Osteocyte (in vitro differentiated cells): ENCODE results near the gene TBC1D9. TPM values are rescaled to one million over a fixed set of nuclear protein-coding genes. Genes with fewer than 3 reads are reported as not detected.

Experiments
- DNase-seq: peaks from one replicate; pipeline ENCODE4 v3.0.0; 2021; ENCODE audit warnings: mixed read lengths; ENCODE audit not compliant: unreplicated experiment; ENCODE audit errors: extremely low spot score
- H3K27ac Mint-ChIP-seq: one replicate; pipeline ENCODE4 v1.8.0; 2021; ENCODE audit warnings: mild to moderate bottlenecking, mixed read lengths; ENCODE audit not compliant: unreplicated experiment
- H3K27me3 Mint-ChIP-seq: one replicate; pipeline ENCODE4 v1.8.0; 2021; ENCODE audit warnings: mixed read lengths; ENCODE audit not compliant: unreplicated experiment
- H3K36me3 Mint-ChIP-seq: one replicate; pipeline ENCODE4 v1.8.0; 2021; ENCODE audit warnings: mixed read lengths; ENCODE audit not compliant: unreplicated experiment
- H3K4me1 Mint-ChIP-seq: one replicate; pipeline ENCODE4 v1.8.0; 2021; ENCODE audit warnings: mixed read lengths; ENCODE audit not compliant: unreplicated experiment
- H3K4me3 Mint-ChIP-seq: one replicate; pipeline ENCODE4 v1.8.0; 2021; ENCODE audit warnings: mild to moderate bottlenecking, moderate library complexity, mixed read lengths; ENCODE audit not compliant: unreplicated experiment
- H3K9me3 Mint-ChIP-seq: one replicate; pipeline ENCODE4 v1.8.0; 2021; ENCODE audit warnings: mixed read lengths; ENCODE audit not compliant: unreplicated experiment
- CTCF ChIP-seq: fragments of 200-600 bp; sonication (generic); IDR thresholded peaks from 2 replicates; pipeline ENCODE4 v1.5.0; 2021; ENCODE audit warnings: antibody characterized with exemption, mild to moderate bottlenecking, moderate library complexity
- total RNA-seq: library from RNA; stranded (reverse); gene quantifications from 2 replicates; pipeline ENCODE4 v1.2.1, GENCODE V29; 2021

TBC1D9 gene
- total RNA-seq, 1 donor from 2014 or later, result 38.8 TPM

- H3K36me3 Mint-ChIP-seq, result no peaks in the 10 kb centered on the region
- DNase-seq, result no peak
- no peak for TF ChIP-seq CTCF
- no peak overlapping the region for H3K4me3 Mint-ChIP-seq
- H3K4me1 Mint-ChIP-seq, result peaks cover 33% of the 10 kb centered on the region
- no peaks in the 10 kb centered on the region for H3K27me3 Mint-ChIP-seq
- peak overlapping the region; percentile 70 for H3K27ac Mint-ChIP-seq
- no peaks in the 10 kb centered on the region for H3K9me3 Mint-ChIP-seq
Observed at GRCh38 chr4:140718241-140718952, 37.8 kb downstream of the TBC1D9 start.

DNA sequence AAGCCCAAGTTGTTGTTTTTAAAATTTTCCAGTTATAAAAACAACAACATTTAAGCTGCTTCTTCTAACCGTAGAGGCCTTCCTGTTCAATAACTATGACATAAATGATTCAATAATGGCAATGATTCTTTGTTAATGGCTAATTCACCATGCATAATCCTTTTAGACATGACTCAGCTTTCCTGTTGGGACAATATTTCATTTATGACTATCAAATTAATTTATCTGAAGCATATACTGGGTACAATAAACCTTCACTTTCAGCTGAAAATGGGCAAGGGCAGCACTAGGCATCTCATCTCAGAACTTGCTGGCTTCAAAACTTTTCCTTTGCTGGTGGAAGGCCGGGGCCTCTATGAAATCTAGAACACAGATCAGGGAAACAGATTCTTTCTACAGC lies 38.9 kb downstream of the TBC1D9 start:
- Mint-ChIP-seq H3K9me3 (no peaks in the 10 kb centered on the region), H3K27ac (peak overlapping the region; percentile 34), H3K4me3 (no peak overlapping the region), H3K36me3 (no peaks in the 10 kb centered on the region), H3K27me3 (no peaks in the 10 kb centered on the region), H3K4me1 (peaks cover 31% of the 10 kb centered on the region)
- no peak for TF ChIP-seq CTCF
- DNase-seq, result no peak

DNA sequence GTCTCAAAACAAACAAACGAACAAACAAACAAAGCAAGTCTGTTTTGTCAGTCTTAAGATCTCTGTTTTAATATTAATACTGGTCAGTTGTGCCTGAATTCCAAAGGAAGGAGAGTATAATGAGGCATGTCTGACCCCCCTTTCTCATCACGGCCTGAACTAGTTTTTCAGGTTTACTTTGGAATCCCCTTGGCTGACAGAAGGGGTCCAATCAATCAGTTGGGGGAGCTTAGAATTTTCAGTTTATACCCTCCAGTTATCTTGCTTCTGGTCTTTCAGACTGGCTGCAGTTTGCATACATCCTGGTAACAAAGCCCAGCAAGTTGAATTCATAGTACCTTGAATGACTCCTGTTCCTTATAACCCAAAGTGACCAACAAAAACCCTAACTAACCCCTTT lies 41.1 kb downstream of the TBC1D9 start:
- Mint-ChIP-seq H3K9me3 (no peaks in the 10 kb centered on the region), H3K4me3 (no peak overlapping the region), H3K27ac (no peak overlapping the region), H3K4me1 (peaks cover 20% of the 10 kb centered on the region), H3K27me3 (no peaks in the 10 kb centered on the region), H3K36me3 (no peaks in the 10 kb centered on the region)
- DNase-seq, result no peak
- no peak for TF ChIP-seq CTCF

DNA sequence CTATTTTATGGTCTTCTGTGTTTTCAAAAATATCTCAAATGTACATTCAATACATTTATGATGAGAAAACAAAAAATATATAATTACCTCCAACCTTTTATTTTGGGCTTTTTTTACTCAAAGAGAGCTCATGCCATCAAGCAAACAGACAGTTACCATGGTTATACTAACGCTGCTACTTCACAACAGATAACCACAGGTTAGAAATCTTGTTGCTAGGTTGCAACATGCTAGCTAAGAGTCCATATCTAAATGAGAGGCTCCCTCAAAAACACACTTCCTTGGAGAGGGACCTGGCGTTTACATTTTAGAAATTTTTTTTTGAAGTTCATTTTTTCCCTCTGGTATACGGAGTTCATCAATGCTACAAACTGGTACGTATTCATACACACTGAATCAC lies 44.3 kb downstream of the TBC1D9 start:
- TF ChIP-seq CTCF, result no peak
- no peaks in the 10 kb centered on the region for H3K9me3 Mint-ChIP-seq
- no peaks in the 10 kb centered on the region for H3K36me3 Mint-ChIP-seq
- H3K4me1 Mint-ChIP-seq, result peaks cover 3% of the 10 kb centered on the region
- H3K27me3 Mint-ChIP-seq, result no peaks in the 10 kb centered on the region
- H3K4me3 Mint-ChIP-seq, result no peak overlapping the region
- no peak overlapping the region for H3K27ac Mint-ChIP-seq
- DNase-seq, result no peak

DNA sequence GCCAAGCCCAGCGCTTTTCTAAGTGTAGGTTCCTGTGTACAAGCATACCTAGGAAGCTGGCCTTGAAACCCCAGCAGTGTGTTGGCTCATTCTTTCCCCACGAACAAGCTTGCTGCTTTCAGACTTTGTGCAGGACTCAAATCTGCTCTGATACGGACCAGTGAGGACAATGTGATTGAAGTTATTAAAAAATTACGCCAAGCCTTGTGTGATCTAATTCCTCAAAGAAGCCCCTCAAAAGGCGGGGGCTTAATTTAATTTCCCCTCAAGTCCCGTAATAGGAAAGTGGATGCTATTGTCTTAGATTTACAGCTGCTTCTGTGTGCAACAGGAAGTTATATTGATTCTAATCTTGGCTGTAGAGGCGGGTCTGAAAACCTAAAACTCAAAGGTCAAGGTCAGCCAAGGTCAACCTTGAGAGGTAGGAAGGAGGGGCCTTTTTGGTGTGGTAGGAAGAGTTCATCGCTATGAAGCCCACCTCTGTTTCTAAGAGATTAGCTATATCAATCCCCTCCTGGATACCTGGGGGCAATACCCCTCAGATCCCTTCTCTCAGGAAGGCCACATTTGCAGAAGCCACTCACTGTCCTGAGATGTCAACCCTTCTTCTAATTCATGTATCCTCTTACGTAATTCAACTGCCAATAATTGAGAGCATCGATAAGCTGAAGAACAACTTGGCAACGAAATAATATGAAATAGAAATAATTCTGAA lies 45.1 kb downstream of the TBC1D9 start:
- no peak for TF ChIP-seq CTCF
- no peaks in the 10 kb centered on the region for H3K9me3 Mint-ChIP-seq
- no peak overlapping the region for H3K4me3 Mint-ChIP-seq
- no peaks in the 10 kb centered on the region for H3K27me3 Mint-ChIP-seq
- H3K27ac Mint-ChIP-seq, result no peak overlapping the region
- peaks cover 5% of the 10 kb centered on the region for H3K4me1 Mint-ChIP-seq
- DNase-seq, result no peak
- no peaks in the 10 kb centered on the region for H3K36me3 Mint-ChIP-seq
